D721Med (cell line): Measurements from ENCODE around the gene ACIN1.

ENCODE experiments used
- DNase-seq: peaks from one replicate; pipeline ENCODE4 v3.0.0; 2011; ENCODE audit warnings: low spot score; ENCODE audit not compliant: insufficient read length
- FAIRE-seq: peaks from 2 replicates; lab custom pipeline; 2011; peaks lifted over from hg19 to GRCh38; lab: Jason Lieb, UNC
- TF ChIP-seq, protein P1 (sequence below): IDR thresholded peaks from 2 replicates; pipeline ENCODE4 v1.5.1; 2012; ENCODE audit warnings: mild to moderate bottlenecking, control low read depth; ENCODE audit not compliant: insufficient read depth; ENCODE audit errors: missing control alignments

Gene ACIN1

DNA sequence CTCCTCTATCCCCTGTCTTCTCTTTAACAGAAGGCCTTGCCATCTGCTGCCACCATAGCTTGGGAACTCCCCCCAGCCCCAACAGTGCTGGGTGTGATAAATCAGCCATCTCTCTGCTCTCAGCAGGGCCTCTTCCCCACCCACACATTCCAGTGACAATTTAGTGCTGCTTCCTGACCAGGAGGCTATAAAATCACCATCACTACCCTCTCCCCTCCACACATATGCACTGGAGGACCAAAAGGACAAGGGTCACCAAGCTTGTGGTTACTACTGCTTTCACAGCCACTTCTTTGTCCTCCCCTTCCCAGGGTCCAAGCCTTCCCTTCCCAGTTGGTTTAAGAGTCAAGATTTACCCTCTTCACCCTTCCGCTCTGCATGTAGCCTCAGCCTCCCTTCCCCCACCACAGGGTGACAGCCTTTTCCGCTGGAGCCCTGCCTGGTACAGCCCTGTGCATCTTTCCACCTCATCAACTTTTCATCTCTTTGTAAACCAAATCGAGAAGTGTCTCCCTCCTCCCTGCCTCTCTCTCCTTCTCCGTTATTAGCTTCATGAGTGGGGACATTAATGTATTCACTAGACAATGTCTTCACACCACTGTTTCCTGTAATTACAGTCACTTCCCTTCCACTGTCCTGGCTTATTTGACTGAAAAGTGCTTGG is 69.7 kb downstream of the ACIN1 start:
- DNase-seq (no peak), FAIRE-seq (no peak)
- TF ChIP-seq, protein P1, sequence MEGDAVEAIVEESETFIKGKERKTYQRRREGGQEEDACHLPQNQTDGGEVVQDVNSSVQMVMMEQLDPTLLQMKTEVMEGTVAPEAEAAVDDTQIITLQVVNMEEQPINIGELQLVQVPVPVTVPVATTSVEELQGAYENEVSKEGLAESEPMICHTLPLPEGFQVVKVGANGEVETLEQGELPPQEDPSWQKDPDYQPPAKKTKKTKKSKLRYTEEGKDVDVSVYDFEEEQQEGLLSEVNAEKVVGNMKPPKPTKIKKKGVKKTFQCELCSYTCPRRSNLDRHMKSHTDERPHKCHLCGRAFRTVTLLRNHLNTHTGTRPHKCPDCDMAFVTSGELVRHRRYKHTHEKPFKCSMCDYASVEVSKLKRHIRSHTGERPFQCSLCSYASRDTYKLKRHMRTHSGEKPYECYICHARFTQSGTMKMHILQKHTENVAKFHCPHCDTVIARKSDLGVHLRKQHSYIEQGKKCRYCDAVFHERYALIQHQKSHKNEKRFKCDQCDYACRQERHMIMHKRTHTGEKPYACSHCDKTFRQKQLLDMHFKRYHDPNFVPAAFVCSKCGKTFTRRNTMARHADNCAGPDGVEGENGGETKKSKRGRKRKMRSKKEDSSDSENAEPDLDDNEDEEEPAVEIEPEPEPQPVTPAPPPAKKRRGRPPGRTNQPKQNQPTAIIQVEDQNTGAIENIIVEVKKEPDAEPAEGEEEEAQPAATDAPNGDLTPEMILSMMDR = no peak

DNA sequence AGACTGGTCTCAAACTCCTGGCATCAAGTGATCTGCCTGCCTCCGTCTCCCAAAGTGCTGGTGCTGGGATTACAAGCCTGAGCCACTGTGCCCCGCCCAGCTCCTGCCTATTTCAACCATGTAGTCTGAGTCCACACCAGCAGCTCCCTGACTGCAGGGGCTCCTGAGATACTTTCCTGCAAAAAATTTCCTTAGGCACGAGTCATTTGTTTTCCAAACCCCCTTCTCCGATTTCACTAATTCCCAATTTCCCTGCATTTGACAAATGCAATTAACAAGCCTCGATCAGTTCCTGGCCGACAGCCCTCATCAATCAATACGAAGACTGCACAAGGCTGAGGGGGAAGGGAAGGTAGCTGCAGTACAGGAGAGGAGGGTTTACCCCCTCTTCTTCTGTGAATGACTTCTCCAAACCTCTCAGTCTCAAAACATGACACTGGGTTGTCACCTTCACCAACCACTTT is 70.3 kb downstream of the ACIN1 start:
- no peak for FAIRE-seq
- DNase-seq = no peak

DNA sequence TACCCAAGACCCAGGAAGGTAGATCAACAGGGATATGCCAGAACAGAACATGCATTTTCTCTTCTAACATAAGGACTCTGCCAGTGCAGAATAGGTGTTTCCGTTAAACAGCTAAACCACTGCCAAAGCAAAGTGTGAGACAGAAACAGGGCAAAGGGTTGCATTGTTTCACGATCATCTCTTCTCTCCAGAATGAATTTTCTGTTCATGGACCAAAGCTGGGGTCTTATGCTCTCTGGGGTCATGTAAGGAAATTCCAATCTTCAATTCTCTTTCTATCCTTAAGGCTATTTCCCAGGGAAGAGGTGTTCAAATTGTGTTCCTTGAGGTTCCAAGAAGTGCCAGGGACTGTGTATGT is 71.2 kb downstream of the ACIN1 start:
- TF ChIP-seq, protein P1 = no peak
- DNase-seq = no peak
- no peak for FAIRE-seq

More for the DNA sequence above, 70.3 kb downstream of the ACIN1 start:
- TF ChIP-seq, protein P1 = no peak

DNA sequence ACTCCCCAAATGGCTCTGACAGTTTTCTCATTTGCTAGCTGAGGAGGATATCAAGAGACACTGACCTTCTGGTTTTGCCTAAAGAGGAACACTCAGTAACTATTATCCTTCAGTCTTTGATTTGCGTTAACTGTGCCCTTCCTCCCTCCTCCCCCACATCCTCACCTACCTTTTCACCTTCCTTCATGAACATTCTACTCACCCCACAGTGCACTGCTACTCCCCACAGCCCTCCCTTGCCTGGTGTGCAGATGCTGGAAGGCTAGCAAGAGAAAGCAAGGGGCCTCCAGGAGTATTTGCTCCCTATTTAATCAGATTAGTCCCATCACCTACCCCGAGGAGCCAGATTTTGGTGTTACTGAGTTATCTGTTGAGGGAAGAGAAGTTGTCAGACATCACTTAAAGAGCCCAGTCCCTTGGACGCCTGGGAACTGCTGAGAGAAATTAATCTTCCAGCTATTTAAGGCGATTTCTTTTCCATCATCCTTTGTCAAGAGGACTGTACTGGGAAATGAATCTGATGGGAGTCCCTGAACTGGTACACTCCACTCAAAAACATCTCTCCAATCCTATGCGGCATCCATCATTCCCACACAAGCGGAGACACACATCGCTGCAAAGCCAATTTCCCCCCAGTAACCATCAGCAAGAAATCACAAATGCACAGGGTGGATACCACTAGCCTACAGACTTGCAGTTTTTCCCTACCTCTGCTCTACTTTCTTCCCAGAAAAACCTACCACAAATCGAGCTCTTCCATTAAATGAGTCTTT is 71.7 kb downstream of the ACIN1 start:
- TF ChIP-seq, protein P1 = no peak
- FAIRE-seq = no peak
- no peak for DNase-seq

DNA sequence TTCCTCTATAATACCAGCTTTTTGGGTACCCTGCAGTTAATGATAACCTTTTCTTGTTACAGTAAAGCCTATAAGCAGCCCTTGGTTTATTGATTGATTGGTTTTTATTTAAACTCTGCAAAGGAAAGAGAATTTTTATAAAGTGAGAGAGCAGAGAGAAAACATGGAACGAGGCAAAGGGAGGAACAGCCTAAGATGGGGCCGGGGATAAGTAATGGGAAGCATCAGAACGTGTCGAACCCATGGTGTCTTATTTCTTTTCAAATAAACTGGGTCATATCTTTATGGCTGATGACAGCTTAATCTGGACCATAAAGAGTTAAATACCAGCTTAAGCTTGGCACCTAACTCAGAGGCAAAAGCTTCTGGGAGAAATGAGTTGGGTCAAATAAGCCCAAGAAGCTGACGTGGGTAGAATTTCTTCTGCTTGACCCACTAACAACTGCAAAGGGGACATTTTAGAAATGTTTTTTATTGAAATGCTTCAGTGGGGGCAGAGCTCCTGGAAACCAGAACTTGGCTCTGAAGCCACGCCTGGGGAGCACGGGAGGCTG is 73.0 kb downstream of the ACIN1 start:
- FAIRE-seq (no peak), DNase-seq (no peak)
- TF ChIP-seq, protein P1 = no peak

DNA sequence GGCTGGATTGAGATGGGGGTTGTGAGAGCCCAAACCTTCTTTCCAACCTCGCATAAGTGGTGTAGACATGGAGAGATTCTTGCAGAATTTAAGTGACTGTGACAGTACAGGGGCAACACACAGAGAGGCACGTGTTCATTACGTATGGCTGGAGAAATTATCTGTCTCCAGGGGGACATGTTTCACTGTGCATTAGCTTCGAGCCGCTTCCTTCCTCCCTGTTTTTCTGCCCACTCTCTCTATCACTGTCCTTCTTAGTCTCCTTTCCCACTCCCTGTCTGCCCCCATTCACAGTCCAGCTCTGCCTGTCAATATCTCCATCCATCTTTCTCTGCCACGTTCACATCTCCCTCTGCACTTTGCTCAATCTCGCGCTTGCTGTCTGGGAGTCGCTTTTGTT is 73.5 kb downstream of the ACIN1 start:
- FAIRE-seq = no peak
- TF ChIP-seq, protein P1 = no peak
- DNase-seq = no peak
